ENCODE data around the gene CCR5AS.

The CCR5AS gene

DNA sequence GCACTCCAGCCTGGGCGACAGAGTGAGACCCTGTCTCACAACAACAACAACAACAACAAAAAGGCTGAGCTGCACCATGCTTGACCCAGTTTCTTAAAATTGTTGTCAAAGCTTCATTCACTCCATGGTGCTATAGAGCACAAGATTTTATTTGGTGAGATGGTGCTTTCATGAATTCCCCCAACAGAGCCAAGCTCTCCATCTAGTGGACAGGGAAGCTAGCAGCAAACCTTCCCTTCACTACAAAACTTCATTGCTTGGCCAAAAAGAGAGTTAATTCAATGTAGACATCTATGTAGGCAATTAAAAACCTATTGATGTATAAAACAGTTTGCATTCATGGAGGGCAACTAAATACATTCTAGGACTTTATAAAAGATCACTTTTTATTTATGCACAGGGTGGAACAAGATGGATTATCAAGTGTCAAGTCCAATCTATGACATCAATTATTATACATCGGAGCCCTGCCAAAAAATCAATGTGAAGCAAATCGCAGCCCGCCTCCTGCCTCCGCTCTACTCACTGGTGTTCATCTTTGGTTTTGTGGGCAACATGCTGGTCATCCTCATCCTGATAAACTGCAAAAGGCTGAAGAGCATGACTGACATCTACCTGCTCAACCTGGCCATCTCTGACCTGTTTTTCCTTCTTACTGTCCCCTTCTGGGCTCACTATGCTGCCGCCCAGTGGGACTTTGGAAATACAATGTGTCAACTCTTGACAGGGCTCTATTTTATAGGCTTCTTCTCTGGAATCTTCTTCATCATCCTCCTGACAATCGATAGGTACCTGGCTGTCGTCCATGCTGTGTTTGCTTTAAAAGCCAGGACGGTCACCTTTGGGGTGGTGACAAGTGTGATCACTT, 34.1 kb downstream of the CCR5AS start:
- no peak overlapping the region for H3K27ac ChIP-seq
- TF ChIP-seq ZFX (IDR thresholded peaks at IDR 0.05; ENCODE audit: borderline replicate concordance) = no peak
- TF ChIP-seq, protein P1, sequence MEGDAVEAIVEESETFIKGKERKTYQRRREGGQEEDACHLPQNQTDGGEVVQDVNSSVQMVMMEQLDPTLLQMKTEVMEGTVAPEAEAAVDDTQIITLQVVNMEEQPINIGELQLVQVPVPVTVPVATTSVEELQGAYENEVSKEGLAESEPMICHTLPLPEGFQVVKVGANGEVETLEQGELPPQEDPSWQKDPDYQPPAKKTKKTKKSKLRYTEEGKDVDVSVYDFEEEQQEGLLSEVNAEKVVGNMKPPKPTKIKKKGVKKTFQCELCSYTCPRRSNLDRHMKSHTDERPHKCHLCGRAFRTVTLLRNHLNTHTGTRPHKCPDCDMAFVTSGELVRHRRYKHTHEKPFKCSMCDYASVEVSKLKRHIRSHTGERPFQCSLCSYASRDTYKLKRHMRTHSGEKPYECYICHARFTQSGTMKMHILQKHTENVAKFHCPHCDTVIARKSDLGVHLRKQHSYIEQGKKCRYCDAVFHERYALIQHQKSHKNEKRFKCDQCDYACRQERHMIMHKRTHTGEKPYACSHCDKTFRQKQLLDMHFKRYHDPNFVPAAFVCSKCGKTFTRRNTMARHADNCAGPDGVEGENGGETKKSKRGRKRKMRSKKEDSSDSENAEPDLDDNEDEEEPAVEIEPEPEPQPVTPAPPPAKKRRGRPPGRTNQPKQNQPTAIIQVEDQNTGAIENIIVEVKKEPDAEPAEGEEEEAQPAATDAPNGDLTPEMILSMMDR (IDR thresholded peaks at IDR 0.05) = peak; percentile 44

- H3K27ac ChIP-seq = no peak overlapping the region
- TF ChIP-seq, protein P1 (IDR thresholded peaks at IDR 0.05) = no peak
- no peak for TF ChIP-seq ZFX (IDR thresholded peaks at IDR 0.05; ENCODE audit: borderline replicate concordance)
Measured at GRCh38 chr3:46371519-46372340, 35.1 kb downstream of the CCR5AS start.

DNA sequence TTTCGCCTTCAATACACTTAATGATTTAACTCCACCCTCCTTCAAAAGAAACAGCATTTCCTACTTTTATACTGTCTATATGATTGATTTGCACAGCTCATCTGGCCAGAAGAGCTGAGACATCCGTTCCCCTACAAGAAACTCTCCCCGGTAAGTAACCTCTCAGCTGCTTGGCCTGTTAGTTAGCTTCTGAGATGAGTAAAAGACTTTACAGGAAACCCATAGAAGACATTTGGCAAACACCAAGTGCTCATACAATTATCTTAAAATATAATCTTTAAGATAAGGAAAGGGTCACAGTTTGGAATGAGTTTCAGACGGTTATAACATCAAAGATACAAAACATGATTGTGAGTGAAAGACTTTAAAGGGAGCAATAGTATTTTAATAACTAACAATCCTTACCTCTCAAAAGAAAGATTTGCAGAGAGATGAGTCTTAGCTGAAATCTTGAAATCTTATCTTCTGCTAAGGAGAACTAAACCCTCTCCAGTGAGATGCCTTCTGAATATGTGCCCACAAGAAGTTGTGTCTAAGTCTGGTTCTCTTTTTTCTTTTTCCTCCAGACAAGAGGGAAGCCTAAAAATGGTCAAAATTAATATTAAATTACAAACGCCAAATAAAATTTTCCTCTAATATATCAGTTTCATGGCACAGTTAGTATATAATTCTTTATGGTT, 35.9 kb downstream of the CCR5AS start, which contains the start of gene CCR5:
CCR5 (plus strand) TSS at position 108 of the 680 bp plus-strand sequence. CDS start 1,957 bp downstream, outside the sequence.
- no peak within 1 kb of the TSS for H3K27ac ChIP-seq
- TF ChIP-seq, protein P1 (IDR thresholded peaks at IDR 0.05) = no peak
- no peak for TF ChIP-seq ZFX (IDR thresholded peaks at IDR 0.05; ENCODE audit: borderline replicate concordance)

- no peak for TF ChIP-seq ZFX (IDR thresholded peaks at IDR 0.05; ENCODE audit: borderline replicate concordance)
- TF ChIP-seq, protein P1 (IDR thresholded peaks at IDR 0.05) = no peak
- no peak overlapping the region for H3K27ac ChIP-seq
Measured at GRCh38 chr3:46369675-46370132, 37.2 kb downstream of the CCR5AS start.

DNA sequence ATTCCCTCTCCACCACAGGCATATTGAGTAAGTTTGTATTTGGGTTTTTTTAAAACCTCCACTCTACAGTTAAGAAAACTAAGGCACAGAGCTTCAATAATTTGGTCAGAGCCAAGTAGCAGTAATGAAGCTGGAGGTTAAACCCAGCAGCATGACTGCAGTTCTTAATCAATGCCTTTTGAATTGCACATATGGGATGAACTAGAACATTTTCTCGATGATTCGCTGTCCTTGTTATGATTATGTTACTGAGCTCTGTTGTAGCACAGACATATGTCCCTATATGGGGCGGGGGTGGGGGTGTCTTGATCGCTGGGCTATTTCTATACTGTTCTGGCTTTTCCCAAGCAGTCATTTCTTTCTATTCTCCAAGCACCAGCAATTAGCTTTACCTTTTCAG, 37.7 kb downstream of the CCR5AS start:
- TF ChIP-seq, protein P1 (IDR thresholded peaks at IDR 0.05) = no peak
- no peak for TF ChIP-seq ZFX (IDR thresholded peaks at IDR 0.05; ENCODE audit: borderline replicate concordance)
- H3K27ac ChIP-seq = no peak overlapping the region

GRCh38 chr3:46368569-46368968, 38.3 kb downstream of the CCR5AS start:
- no peak for TF ChIP-seq ZFX (IDR thresholded peaks at IDR 0.05; ENCODE audit: borderline replicate concordance)
- TF ChIP-seq, protein P1 (IDR thresholded peaks at IDR 0.05) = no peak
- H3K27ac ChIP-seq = no peak overlapping the region

All from 22Rv1 (cell line).